HG03469 (cell line): ENCODE measurements around the gene TRIM44.
"Not testable (repeated sequence)": the region's sequence is repeated elsewhere in the genome, so short reads cannot be mapped to it uniquely, and the experiment has no call there.

Source experiments
- ATAC-seq: cut with Tn5 transposase; IDR thresholded peaks from one replicate; pipeline ENCODE4 v1.9.1; 2021; ENCODE audit warnings: mild to moderate bottlenecking, moderate library complexity, moderate number of reproducible peaks; ENCODE audit not compliant: unreplicated experiment

Gene TRIM44

GRCh38 chr11:35810045-35810645 is 147.6 kb downstream of the TRIM44 start:
- no peak for ATAC-seq

- ATAC-seq, result no peak
Observed at GRCh38 chr11:35811783-35812182, 149.2 kb downstream of the TRIM44 start.

GRCh38 chr11:35812828-35813227 is 150.3 kb downstream of the TRIM44 start:
- no peak for ATAC-seq

DNA sequence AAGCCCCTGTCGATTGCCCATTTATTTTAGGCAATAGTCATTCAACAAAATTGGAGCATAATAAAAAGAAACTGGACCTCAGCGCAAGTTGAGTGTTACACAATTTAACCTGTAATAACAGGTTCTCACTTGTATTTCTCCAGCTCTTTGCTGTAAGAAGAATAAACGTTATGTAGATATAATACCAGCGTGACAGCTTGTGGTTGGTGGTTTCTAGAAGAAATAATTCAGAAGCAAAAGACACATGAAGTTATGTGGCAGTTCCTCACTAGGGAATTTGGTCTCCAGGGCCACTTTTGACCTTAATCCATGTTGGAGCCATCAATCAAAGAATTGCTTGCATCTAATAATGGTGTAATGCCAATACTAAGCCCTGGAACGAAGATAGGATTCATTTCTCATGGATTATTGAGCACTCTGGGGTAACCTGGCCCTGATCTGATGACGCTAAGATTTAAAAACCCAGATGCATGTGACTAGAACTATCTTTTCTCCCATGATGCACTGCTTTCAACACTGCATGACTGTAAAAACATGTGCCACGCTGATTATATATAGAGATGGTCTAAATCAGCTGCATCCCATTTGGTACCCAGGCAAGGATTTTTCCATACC is 151.6 kb downstream of the TRIM44 start:
- no peak for ATAC-seq

- no peak for ATAC-seq
Observed at GRCh38 chr11:35814720-35815305, 152.2 kb downstream of the TRIM44 start.

GRCh38 chr11:35815556-35816315 is 153.2 kb downstream of the TRIM44 start:
- no peak for ATAC-seq

- ATAC-seq, result no peak
Observed at GRCh38 chr11:35820614-35821013, 158.0 kb downstream of the TRIM44 start.

GRCh38 chr11:35822815-35823495 is 160.4 kb downstream of the TRIM44 start:
- ATAC-seq, result no peak

DNA sequence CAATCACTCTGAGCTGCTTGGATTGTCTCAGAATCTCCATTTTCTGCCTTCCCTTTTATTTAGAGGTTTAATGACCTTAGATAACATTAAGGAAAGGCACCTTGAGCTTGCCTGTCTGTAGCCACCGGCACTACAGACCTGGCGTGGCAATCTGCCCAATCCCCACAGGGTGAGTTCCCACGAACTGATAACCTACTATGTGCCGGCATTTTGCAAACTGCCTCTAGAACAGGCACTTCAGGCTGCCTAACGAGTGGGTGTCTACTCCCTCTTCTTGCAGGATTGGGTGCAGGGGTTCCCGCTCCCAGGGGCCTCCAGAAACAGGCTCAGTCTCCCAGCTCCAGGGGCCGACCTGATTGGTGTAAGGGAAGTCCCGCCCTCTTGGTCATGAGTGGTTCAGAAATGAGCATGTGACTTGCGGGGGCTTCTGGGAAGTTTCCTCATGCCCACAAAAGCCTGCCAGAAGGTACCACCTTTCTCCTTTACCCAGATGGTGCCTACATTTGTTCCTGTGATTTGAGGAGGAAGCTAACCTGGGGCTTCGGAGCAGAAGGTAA is 161.2 kb downstream of the TRIM44 start:
- no peak for ATAC-seq

DNA sequence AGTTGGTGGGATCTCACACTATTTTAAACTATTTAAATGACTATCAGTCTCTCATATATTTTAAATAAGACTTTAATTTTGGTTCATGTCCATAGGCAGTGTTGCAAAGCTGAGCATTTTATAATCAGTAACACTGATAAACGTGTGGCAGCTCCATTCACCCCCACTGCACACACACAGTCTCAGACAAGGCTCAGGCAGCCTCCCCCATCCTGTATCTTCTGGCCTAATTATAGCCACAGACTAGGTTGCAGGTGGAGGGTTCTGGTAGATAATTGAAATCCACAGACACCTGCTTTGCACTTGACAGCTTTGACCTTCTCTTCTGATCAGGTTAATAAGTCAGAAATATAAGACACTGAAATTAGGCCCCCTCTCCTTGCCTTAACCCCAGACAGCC is 162.8 kb downstream of the TRIM44 start:
- ATAC-seq, result no peak

GRCh38 chr11:35826006-35826405 is 163.4 kb downstream of the TRIM44 start:
- no peak for ATAC-seq

GRCh38 chr11:35826949-35827348 is 164.4 kb downstream of the TRIM44 start:
- ATAC-seq, result no peak

DNA sequence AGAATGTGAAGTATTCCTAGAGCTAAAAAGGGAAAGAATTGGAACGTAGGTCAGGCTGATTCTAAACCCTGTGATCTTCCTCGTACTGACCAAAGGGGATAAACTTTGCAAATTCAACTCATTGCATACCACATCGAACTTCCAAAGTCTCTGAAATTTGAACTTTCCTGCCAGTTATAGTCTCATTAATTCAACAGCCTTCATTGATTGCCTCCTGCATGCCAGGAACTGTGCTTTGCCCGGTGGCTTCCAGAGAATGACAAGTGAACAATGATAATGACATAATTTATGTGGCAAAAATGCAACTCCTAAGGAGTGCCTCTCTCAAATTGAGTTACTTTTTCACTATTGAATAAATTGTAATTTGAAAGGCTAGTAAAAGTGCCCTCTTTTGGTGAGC is 173.6 kb downstream of the TRIM44 start:
- no peak for ATAC-seq

DNA sequence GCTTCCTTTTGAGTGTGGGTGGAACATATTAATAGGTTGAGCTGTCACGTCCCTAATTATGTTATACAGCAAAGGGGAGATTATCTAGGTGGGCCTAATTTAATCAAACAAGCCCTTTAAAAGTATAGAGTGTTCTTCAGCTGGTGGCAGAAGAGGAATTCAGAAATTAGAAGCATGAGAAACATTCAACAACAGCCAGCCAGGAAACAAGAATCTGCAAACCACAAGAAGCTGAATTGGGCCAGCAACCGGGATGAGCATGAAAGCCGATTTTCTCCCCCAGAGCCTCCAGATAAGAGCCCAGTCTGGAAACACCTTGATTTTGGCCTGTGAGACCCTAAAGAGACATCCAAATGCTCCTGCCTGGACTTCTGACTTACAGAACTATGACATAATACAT is 175.5 kb downstream of the TRIM44 start:
- ATAC-seq, result no peak

GRCh38 chr11:35838697-35839367 is 176.3 kb downstream of the TRIM44 start:
- not testable (repeated sequence) for ATAC-seq

- ATAC-seq, result no peak
Observed at GRCh38 chr11:35839368-35840161, 177.0 kb downstream of the TRIM44 start.

GRCh38 chr11:35841733-35842132 is 179.2 kb downstream of the TRIM44 start:
- ATAC-seq, result no peak

GRCh38 chr11:35842958-35843357 is 180.4 kb downstream of the TRIM44 start:
- no peak for ATAC-seq

DNA sequence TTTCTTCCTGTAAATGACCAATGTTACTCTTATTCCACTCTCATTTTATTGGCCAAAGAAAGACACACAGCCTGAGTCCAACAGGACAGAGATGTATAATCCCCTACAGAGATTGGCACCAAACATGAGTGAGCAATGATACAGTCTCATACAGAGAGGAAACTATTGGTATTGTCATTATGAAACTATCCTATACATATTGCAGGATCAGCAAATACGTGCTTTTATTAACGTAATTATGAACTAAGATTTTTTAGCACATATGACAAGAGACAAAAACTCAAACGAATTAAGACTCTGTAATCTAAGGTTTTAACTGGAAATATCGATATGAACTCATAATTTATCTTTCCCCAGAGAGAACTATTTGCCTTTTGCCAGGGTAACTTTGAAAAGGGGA is 182.0 kb downstream of the TRIM44 start:
- no peak for ATAC-seq

GRCh38 chr11:35845860-35846259 is 183.3 kb downstream of the TRIM44 start:
- no peak for ATAC-seq
